Uterus (tissue), 2 donors: ENCODE measurements around the gene SHROOM3.

Experiments
- CTCF ChIP-seq, 4 experiments: fragments of 200-600 bp in 2 of 4; fragments of 450-650 bp in 2 of 4; sonication (generic) in 2 of 4; IDR thresholded peaks; one replicate each; pipeline ENCODE4 v1.5.1; 2016 to 2019; ENCODE audit warnings: antibody characterized with exemption in 4 of 4, mild to moderate bottlenecking in 2 of 4, moderate library complexity in 1 of 4
- POLR2A ChIP-seq, 2 donors: fragments of 450-650 bp; IDR thresholded peaks; one replicate each; pipeline ENCODE4 v1.6.1; 2016; ENCODE audit warnings: antibody characterized with exemption in 2 of 2, mild to moderate bottlenecking in 1 of 2, moderate library complexity in 1 of 2

GRCh38 chr4:76663824-76664223 is 228.8 kb downstream of the SHROOM3 start:
- TF ChIP-seq POLR2A (IDR thresholded peaks at IDR 0.05) (no peak), CTCF (IDR thresholded peaks at IDR 0.05) (no peak)
